Activated B cell treated with CpG ODN at 0.5 μM for 24 hours (primary cell): ENCODE results near the gene PRSS16. TPM values are rescaled to one million over a fixed set of nuclear protein-coding genes. Genes with fewer than 3 reads are reported as not detected.
"Not testable (repeated sequence)": the region's sequence is repeated elsewhere in the genome, so short reads cannot be mapped to it uniquely, and the experiment has no call there.

Experiments
- ATAC-seq: fragments of 200-7000 bp; cut with Tn5 transposase; one replicate; pipeline ENCODE4 v1.10.0; 2021; ENCODE audit warnings: low read depth, mild to moderate bottlenecking, moderate library complexity
- CTCF ChIA-PET: fragments of 350-600 bp; sonication (Branson Sonifier 250); formaldehyde crosslinking; loops from one replicate; lab custom pipeline; 2021; ENCODE audit warnings: antibody characterized with exemption; lab: Charles Lee
- POLR2A ChIA-PET: fragments of 350-600 bp; sonication (Branson Sonifier 250); formaldehyde crosslinking; loops from one replicate; lab custom pipeline; 2021; ENCODE audit warnings: antibody characterized with exemption; lab: Charles Lee
- DNase-seq: peaks from one replicate; pipeline ENCODE4 v3.0.0; 2022
- H3K27ac Mint-ChIP-seq: one replicate; pipeline ENCODE4 v1.8.0; 2020; ENCODE audit warnings: mixed read lengths
- H3K27me3 Mint-ChIP-seq: one replicate; pipeline ENCODE4 v1.8.0; 2021; ENCODE audit warnings: mixed read lengths
- H3K36me3 Mint-ChIP-seq: one replicate; pipeline ENCODE4 v1.8.0; 2021; ENCODE audit warnings: low read depth, mixed read lengths
- H3K4me1 Mint-ChIP-seq: one replicate; pipeline ENCODE4 v1.8.0; 2021; ENCODE audit warnings: mixed read lengths
- H3K4me3 Mint-ChIP-seq: one replicate; pipeline ENCODE4 v1.8.0; 2020; ENCODE audit warnings: mild to moderate bottlenecking, mixed read lengths
- H3K9me3 Mint-ChIP-seq: one replicate; pipeline ENCODE4 v1.8.0; 2020; ENCODE audit warnings: mixed read lengths
- intact Hi-C: fragments of 100-400 bp; cut with micrococcal nuclease; formaldehyde crosslinking; loops from one replicate; pipeline ENCODE4 v1.15.1; 2024
- total RNA-seq: library from RNA; stranded (reverse); gene quantifications from 2 replicates; pipeline ENCODE4 v1.2.3, GENCODE V29; 2022
- TF ChIP-seq, protein P1 (sequence below): fragments of 200-600 bp; IDR thresholded peaks from one replicate; pipeline ENCODE4 v1.8.0; 2022; ENCODE audit warnings: antibody characterized with exemption, mild to moderate bottlenecking

The PRSS16 gene
- total RNA-seq, 1 donor from 2014 or later = 0.91 TPM

DNA sequence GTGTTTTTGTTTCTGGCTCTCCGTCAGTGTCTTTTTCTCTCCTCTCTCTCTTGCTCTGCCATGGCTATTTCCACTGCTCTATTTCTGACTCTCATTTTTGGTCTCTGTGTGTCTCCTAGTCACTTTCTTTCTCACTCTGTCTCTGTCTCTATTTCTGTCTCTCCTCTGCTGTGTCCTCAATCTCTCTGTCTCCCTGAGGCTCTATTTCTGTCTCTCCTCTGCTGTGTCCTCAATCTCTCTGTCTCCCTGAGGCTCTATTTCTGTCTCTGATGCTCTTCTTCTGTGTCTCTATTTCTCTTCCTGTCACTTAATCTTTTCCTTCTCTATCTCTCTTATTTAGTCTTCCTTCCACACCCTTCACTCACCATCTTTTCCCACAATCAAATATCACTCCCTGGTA is 8.4 kb downstream of the PRSS16 start:
- DNase-seq (no peak), ATAC-seq (no peak)
- Mint-ChIP-seq H3K27me3 (peaks cover 44% of the 10 kb centered on the region), H3K4me1 (peaks cover 10% of the 10 kb centered on the region), H3K4me3 (no peak overlapping the region), H3K36me3 (no peaks in the 10 kb centered on the region), H3K27ac (no peak overlapping the region), H3K9me3 (no peaks in the 10 kb centered on the region)
- TF ChIP-seq, protein P1, sequence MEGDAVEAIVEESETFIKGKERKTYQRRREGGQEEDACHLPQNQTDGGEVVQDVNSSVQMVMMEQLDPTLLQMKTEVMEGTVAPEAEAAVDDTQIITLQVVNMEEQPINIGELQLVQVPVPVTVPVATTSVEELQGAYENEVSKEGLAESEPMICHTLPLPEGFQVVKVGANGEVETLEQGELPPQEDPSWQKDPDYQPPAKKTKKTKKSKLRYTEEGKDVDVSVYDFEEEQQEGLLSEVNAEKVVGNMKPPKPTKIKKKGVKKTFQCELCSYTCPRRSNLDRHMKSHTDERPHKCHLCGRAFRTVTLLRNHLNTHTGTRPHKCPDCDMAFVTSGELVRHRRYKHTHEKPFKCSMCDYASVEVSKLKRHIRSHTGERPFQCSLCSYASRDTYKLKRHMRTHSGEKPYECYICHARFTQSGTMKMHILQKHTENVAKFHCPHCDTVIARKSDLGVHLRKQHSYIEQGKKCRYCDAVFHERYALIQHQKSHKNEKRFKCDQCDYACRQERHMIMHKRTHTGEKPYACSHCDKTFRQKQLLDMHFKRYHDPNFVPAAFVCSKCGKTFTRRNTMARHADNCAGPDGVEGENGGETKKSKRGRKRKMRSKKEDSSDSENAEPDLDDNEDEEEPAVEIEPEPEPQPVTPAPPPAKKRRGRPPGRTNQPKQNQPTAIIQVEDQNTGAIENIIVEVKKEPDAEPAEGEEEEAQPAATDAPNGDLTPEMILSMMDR = no peak
- ChIA-PET CTCF (no interaction called here), POLR2A (no interaction called here)
- intact Hi-C loops = no loop called here

DNA sequence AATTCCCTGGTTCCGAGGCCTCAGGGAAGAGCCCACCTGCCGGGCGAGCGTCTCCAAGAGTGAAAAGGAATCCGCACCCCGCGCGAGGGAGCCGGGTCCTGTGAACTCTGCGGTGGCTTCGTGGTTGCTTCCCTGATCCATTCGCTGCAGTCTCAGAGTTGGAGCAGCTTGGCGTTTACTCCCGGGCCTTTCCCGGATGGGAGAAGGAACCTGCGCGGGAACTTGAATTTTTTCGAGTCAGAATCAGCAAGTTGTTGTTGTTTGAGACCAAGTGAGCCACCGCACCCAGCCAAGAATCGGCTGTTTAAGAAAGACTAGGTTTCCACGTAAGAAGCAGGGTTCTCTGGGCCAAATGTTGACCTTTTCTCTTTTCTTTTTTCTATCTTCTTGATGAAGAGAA is 12.9 kb downstream of the PRSS16 start:
- CTCF ChIA-PET = no interaction called here
- no peaks in the 10 kb centered on the region for H3K36me3 Mint-ChIP-seq

DNA sequence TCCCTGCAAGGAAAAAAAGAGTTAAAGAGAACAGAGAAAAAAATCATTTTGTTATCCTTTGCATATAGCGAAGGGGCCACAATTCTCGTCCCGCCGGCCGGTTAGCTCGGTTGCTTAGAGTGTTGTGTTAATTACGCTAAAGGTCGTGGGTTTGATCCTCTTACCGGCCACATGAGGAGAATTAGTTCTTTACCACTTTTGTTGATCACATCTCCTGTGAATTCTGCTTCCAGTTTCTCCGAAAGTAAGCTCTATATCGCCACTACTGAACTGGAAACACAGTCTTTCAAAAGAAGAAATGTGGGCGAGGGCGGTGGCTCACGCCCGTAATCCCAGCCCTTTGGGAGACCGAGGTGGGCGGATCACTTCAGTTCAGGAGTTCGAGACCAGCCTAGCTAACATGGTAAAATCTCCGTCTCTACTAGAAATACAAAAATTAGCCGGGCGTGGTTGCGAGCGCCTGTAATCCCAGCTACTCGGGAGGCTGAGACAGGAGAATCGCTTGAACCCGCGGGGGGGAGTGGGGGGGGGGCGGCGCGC is 13.4 kb downstream of the PRSS16 start:
- Mint-ChIP-seq H3K27ac (no peak overlapping the region), H3K9me3 (peaks cover 3% of the 10 kb centered on the region), H3K36me3 (no peaks in the 10 kb centered on the region), H3K27me3 (peaks cover 42% of the 10 kb centered on the region), H3K4me1 (no peaks in the 10 kb centered on the region), H3K4me3 (no peak overlapping the region)
- ChIA-PET CTCF (no interaction called here), POLR2A (interaction anchor here (0.6 kb wide), 1 partner anchor 1887 kb away, joined by 4 read pairs; no protein-coding TSS in a partner anchor)
- intact Hi-C loops = no loop called here
- no peak for ATAC-seq
- TF ChIP-seq, protein P1 = no peak
- no peak for DNase-seq

More for the DNA sequence above, 12.9 kb downstream of the PRSS16 start:
- TF ChIP-seq, protein P1 = no peak
- intact Hi-C loops = no loop called here
- POLR2A ChIA-PET = no interaction called here
- no peak for ATAC-seq
- DNase-seq = no peak
- Mint-ChIP-seq H3K4me3 (no peak overlapping the region), H3K27me3 (peaks cover 45% of the 10 kb centered on the region), H3K4me1 (no peaks in the 10 kb centered on the region), H3K27ac (no peak overlapping the region), H3K9me3 (peaks cover 3% of the 10 kb centered on the region)

DNA sequence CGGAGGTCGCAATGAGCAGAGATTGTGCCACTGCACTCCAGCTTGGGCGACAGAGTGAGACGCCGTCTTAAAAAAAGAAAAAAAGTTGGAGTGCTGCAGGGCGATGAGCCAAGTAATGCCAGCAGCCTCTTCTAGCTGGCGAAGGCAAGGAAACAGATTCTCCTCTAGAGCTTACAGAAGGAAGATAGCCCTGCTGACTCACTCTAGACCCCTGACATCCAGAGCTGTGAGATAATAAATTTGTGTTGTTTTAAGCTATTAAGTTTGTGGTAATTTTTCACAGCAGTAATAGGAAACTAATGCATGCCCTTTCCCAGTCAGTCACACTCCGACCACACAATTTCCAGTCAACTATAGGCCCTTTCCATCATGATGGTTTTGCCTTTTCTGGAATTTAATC is 16.4 kb downstream of the PRSS16 start:
- intact Hi-C loops = no loop called here
- Mint-ChIP-seq H3K4me3 (no peak overlapping the region), H3K4me1 (no peaks in the 10 kb centered on the region), H3K27me3 (peaks cover 52% of the 10 kb centered on the region), H3K27ac (no peak overlapping the region), H3K9me3 (peaks cover 3% of the 10 kb centered on the region), H3K36me3 (no peaks in the 10 kb centered on the region)
- POLR2A ChIA-PET = no interaction called here
- CTCF ChIA-PET = interaction anchor here (1.0 kb wide), 1 partner anchor 9 kb away, joined by 3 read pairs; no protein-coding TSS in a partner anchor
- TF ChIP-seq, protein P1 = no peak
- ATAC-seq (no peak), DNase-seq (no peak)

DNA sequence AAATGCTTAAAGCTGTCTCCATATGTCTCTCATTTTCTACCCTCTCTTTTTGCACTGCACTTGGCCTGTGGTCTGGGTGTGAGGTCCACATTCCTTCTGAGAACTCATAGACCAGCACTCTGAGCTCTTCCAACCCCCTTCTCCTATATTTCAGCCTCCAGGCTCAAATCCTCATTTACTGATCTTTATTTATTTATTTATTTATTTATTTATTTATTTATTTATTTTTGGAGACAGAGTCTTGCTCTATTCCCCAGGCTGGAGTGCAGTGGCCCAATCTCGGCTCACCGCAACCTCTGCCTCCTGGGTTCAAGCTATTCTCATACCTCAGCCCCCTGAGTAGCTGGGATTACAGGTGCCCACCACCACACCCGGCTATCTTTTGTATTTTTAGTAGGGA is 19.5 kb downstream of the PRSS16 start:
- H3K27ac Mint-ChIP-seq, H3K4me1 Mint-ChIP-seq, H3K9me3 Mint-ChIP-seq, POLR2A ChIA-PET, ATAC-seq, CTCF ChIA-PET, DNase-seq, H3K36me3 Mint-ChIP-seq, intact Hi-C loops, H3K4me3 Mint-ChIP-seq: not testable (repeated sequence)
- peaks cover 46% of the 10 kb centered on the region for H3K27me3 Mint-ChIP-seq
